HG03571 (cell line): ENCODE measurements around the gene SPATA6L.
"Not testable (repeated sequence)": the region's sequence is repeated elsewhere in the genome, so short reads cannot be mapped to it uniquely, and the experiment has no call there.

Experiments used
- ATAC-seq: cut with Tn5 transposase; IDR thresholded peaks from one replicate; pipeline ENCODE4 v1.9.1; 2021; ENCODE audit not compliant: unreplicated experiment

SPATA6L gene

GRCh38 chr9:4678679-4679267 lies 12.5 kb upstream of the SPATA6L start:
- peak; percentile 12 for ATAC-seq

DNA sequence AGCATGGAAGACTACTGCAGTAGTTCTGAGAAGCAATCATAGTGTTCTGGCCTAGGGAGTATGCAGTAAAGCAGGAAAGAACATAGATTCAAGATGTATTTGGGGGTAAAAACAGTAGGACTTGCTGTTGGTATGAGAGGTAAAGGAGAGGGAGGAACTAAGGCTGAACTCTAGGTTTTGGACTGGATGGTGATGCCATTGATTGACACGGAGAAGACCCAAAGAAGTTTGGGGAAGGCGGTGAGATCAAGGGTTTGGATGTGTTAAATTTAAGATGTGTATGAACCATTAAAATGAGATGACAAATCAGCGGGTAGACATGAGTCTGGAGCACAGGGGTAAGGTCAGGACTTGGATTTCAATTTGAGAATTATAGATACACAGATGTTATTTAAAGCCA lies 11.1 kb upstream of the SPATA6L start:
- ATAC-seq, result no peak

GRCh38 chr9:4674783-4675182 lies 8.5 kb upstream of the SPATA6L start:
- no peak for ATAC-seq

GRCh38 chr9:4671737-4672136 lies 5.5 kb upstream of the SPATA6L start:
- no peak for ATAC-seq

DNA sequence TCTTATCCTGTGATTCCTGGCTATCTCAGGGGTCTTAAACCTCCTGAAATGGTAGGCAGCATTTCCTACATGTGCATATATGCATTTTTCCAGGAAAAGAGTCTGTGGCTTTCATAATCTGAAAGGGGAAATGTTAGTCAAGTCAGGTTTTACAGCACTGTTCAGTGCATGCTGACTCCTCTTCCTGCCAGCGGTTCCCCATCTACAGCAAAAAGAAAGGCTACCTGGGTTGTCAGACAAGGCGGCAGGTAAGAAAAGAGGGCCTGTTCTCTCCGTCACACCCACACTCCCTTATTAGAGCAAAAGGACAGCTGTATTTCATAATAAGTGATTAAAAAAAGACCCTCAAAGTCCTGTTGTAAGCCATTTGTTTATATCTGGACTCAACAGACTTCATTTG lies 4.3 kb upstream of the SPATA6L start:
- ATAC-seq, result no peak

DNA sequence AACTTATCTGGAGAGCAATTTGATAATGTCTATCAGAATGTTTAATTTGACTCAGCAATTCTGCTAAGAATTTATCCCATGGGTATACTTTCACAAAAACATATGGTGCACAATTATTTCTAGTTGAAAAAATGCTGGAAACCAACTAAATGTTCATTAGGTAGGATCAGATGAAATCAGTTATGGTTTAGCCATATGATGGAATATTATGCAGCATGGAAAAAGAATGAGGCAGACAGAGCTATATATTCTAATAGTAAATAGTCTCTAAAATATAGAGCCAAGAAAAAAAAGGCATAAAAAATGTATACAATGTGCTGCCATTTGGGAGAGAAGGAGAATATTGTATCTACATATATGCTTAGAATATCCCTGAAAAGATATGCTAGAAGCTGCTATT lies 3.6 kb upstream of the SPATA6L start:
- no peak for ATAC-seq

- ATAC-seq, result no peak
These were observed 2.3 kb upstream of the SPATA6L start for GRCh38 chr9:4668604-4669003.

GRCh38 chr9:4667681-4668080 lies 1.4 kb upstream of the SPATA6L start:
- ATAC-seq, result no peak

DNA sequence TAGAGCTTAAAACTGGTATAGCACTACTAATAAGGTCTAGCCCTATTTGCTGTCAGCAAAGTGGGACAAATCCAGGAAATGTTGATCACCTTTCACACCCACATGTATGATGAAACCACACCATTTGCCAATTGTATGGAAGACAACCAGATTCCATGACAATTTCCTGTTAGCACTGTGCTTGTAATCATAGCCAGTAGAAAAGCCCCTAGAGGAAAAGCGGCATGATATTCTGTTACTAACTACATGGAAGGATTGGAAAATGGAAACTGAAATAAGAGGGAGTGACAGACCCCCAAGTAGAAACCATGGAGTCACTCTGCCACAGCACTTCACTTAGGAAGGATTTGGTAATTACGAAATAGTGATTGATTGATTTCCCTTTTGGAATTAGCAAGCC lies 923 bp downstream of the SPATA6L start:
- ATAC-seq, result no peak

- no peak for ATAC-seq
These were observed 2.3 kb downstream of the SPATA6L start for GRCh38 chr9:4663956-4664355.

- ATAC-seq, result no peak
These were observed 3.1 kb downstream of the SPATA6L start for GRCh38 chr9:4662989-4663792.

DNA sequence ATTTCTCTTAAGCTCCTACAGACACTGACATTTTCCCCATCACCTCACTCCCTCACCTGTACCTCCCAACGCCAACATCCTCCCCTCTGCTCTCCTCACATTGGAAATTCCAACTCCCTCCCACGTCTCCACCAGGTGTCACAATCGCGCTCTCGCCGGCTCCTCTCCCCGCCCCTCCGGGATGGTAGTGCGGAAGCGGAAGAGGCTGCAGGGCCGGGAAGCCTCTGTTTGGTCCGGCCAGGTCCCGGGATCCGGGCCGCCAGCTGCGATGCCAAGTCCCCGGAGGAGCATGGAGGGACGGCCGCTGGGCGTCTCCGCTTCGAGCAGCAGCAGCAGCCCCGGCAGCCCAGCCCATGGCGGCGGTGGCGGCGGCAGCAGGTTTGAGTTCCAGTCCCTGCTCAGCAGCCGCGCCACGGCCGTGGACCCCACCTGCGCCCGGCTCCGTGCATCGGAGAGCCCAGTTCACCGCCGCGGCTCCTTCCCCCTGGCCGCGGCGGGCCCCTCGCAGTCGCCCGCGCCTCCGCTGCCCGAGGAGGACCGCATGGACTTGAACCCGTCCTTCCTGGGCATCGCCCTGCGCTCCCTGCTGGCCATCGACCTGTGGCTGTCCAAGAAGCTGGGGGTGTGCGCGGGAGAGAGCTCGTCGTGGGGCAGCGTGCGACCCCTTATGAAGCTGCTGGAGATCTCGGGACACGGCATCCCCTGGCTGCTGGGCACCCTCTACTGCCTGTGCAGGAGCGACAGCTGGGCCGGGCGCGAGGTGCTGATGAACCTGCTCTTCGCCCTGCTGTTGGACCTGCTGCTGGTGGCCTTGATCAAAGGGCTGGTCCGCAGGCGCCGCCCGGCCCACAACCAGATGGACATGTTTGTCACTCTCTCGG lies 3.9 kb downstream of the SPATA6L start, which contains the start of gene PLPP6:
TSS of gene PLPP6 (plus strand) at position 187 of the 881 bp plus-strand sequence. CDS start at position 269, 82 bp downstream.
- peak; percentile 93 for ATAC-seq

GRCh38 chr9:4661611-4662010 lies 4.7 kb downstream of the SPATA6L start:
- no peak for ATAC-seq

GRCh38 chr9:4661165-4661564 lies 5.1 kb downstream of the SPATA6L start:
- no peak for ATAC-seq

GRCh38 chr9:4660665-4661064 lies 5.6 kb downstream of the SPATA6L start:
- not testable (repeated sequence) for ATAC-seq

DNA sequence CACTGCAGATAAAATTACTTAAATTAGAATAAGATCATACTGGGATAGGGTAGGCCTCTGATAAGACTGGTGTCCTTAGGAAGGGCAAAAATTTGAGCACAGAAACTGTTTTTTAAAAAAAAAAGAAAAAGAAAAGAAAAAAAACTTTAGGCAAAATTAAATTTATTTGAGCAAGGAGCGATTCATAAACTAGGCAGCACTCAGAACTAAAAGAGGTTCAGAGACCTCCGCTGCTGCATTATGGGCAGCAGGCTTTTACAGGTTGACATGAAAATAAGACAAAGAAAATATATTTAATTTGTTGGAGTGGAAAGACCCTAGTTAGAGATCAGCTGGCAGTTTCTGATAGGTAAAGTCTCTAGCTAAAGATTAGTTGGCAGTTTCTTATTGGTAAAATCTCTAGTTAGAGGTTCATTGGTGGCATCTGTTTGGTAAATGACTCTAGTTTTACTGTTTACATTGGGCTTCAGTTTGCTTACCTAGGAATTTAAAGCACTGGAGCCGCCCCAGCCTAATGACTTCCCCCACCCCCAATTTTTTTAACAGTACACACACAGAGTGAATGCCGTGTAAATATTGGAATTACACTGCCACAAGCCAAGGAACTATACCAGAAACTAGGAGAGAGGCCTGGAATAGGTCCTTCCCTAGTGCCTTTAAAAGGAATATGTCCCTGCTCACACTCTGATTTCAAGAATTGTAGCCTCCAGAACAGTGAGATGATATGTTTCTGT lies 8.7 kb downstream of the SPATA6L start:
- no peak for ATAC-seq

DNA sequence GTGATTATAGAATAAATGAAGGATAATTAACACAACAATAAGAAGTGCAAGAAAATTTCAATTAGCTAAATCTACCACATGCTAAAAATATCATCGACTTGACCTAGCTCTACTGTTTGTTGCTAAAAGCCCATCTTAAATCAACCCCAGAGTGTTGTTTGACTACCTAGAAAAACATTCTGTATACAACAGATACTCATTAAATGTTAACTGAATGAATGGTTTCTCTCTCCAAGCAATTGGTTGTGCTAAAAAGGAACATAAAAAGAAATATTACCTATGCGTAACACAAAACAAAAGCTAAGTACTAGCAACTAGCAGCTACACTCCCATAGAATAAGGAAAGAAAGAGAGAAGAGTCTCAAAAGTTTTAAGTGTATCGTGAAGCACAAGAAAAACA lies 9.7 kb downstream of the SPATA6L start:
- ATAC-seq, result no peak

GRCh38 chr9:4656196-4656595 lies 10.1 kb downstream of the SPATA6L start:
- not testable (repeated sequence) for ATAC-seq

- no peak for ATAC-seq
These were observed 11.7 kb downstream of the SPATA6L start for GRCh38 chr9:4654538-4654937.

GRCh38 chr9:4654084-4654483 lies 12.2 kb downstream of the SPATA6L start:
- no peak for ATAC-seq

DNA sequence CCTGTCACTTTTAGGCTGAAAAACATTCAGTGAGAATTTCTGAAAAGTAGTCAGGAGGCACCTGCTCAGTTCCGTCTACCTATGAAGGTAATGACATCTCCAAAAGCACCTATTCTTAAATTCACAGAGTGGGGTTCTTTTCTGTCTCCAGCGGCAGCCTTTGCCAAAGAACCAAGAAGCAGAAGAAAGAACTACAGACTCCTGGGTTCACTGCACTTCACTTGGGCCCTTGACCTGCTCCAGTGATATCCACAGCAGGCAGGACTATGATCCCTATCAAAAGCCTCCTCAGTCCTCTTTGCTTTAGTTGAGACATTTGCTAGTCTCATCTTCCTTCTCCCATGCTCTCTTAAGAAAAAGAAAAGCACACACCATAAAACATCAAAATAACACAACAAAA lies 23.9 kb downstream of the SPATA6L start:
- no peak for ATAC-seq
